Tibial nerve (tissue), 4 donors: ENCODE data around the gene PRKAB2. TPM values are rescaled to one million over a fixed set of nuclear protein-coding genes. Genes with fewer than 3 reads are reported as not detected.

Experiments
- DNase-seq, 2 donors: peaks; one replicate each; pipeline ENCODE4 v3.0.0-alpha.2; 2019; ENCODE audit warnings: low spot score in 2 of 2
- H3K27ac ChIP-seq, 4 donors: fragments of 200-600 bp; sonication (generic) in 3 of 4; one replicate each; pipeline ENCODE4 v1.5.1; 2017 to 2019; ENCODE audit warnings: mild to moderate bottlenecking in 1 of 4
- H3K27me3 ChIP-seq, 2 donors: fragments of 200-600 bp; sonication (generic) in 1 of 2; one replicate each; pipeline versions ENCODE4 v1.5.1 to v1.6.0; 2017 to 2019
- H3K36me3 ChIP-seq, 3 donors: fragments of 200-600 bp; sonication (generic); one replicate each; pipeline ENCODE4 v1.5.1; 2018 to 2019
- H3K4me1 ChIP-seq, 4 donors: fragments of 200-600 bp; sonication (generic) in 3 of 4; one replicate each; pipeline ENCODE4 v1.5.1; 2017 to 2019
- H3K4me3 ChIP-seq, 4 donors: fragments of 200-600 bp; sonication (generic) in 3 of 4; one replicate each; pipeline ENCODE4 v1.5.1; 2017 to 2019; ENCODE audit warnings: mild to moderate bottlenecking in 1 of 4, moderate library complexity in 1 of 4
- H3K9me3 ChIP-seq, 4 donors: fragments of 200-600 bp; sonication (generic) in 3 of 4; one replicate each; pipeline ENCODE4 v1.5.1; 2017 to 2019
- CTCF ChIP-seq, 5 experiments: fragments of 200-600 bp in 3 of 5; fragments of 450-650 bp in 2 of 5; sonication (generic) in 3 of 5; IDR thresholded peaks; one replicate each; pipeline ENCODE4 v1.5.1; 2016 to 2019; ENCODE audit warnings: antibody characterized with exemption in 5 of 5, mild to moderate bottlenecking in 3 of 5, moderate library complexity in 2 of 5
- EP300 ChIP-seq, 2 donors: sonication (generic); formaldehyde crosslinking; IDR thresholded peaks; one replicate each; pipeline ENCODE4 v1.6.1; 2017; ENCODE audit warnings: antibody characterized with exemption in 2 of 2, mild to moderate bottlenecking in 1 of 2
- POLR2A ChIP-seq, 2 donors: fragments of 450-650 bp; IDR thresholded peaks; one replicate each; pipeline ENCODE4 v1.6.1; 2017; ENCODE audit warnings: antibody characterized with exemption in 2 of 2, mild to moderate bottlenecking in 2 of 2, moderate library complexity in 2 of 2
- WGBS, 2 donors: methylation state at CpG; one replicate each; pipeline ENCODE4 v1.1.5; 2018; 5-methylcytosine and 5-hydroxymethylcytosine counted together
- total RNA-seq, 4 donors: library from RNA; depleted of rRNA; stranded (reverse); fragments of >200 nt; gene quantifications; one replicate each; pipeline ENCODE4 v1.1.0, GENCODE V29; 2016

PRKAB2 gene
- total RNA-seq, 4 donors from 2014 or later = 12.6 to 23.4 (median 15.1) TPM

GRCh38 chr1:147209825-147210821 is 37.9 kb upstream of the PRKAB2 start:
- Histone ChIP-seq H3K4me3 (no peak overlapping the region), H3K9me3 (no peaks in the 10 kb centered on the region), H3K4me1 (no peaks in the 10 kb centered on the region), H3K27ac (no peak overlapping the region), H3K27me3 (no peaks in the 10 kb centered on the region), H3K36me3 (peaks cover 0 to 27% (median 0%) of the 10 kb centered on the region in 3 donors)
- TF ChIP-seq POLR2A (IDR thresholded peaks at IDR 0.05) = no peak
- WGBS, 2 donors = 89 to 92% methylated on average over 3 of the region's 3 CpGs
- DNase-seq = no peak

GRCh38 chr1:147208619-147209018 is 36.3 kb upstream of the PRKAB2 start:
- Histone ChIP-seq H3K4me3 (no peak overlapping the region), H3K36me3 (peaks cover 0 to 35% (median 0%) of the 10 kb centered on the region in 3 donors), H3K27ac (no peak overlapping the region), H3K4me1 (no peaks in the 10 kb centered on the region), H3K9me3 (no peaks in the 10 kb centered on the region), H3K27me3 (no peaks in the 10 kb centered on the region)
- DNase-seq = no peak
- WGBS, 2 donors = 94 to 96% methylated on average over 7 of the region's 7 CpGs
- no peak for TF ChIP-seq EP300 (IDR thresholded peaks at IDR 0.05)
- TF ChIP-seq CTCF (IDR thresholded peaks at IDR 0.05) = no peak
- TF ChIP-seq POLR2A (IDR thresholded peaks at IDR 0.05) = no peak

- Histone ChIP-seq H3K4me1 (no peaks in the 10 kb centered on the region), H3K27me3 (no peaks in the 10 kb centered on the region), H3K27ac (no peak overlapping the region), H3K36me3 (peaks cover 0 to 33% (median 0%) of the 10 kb centered on the region in 3 donors), H3K9me3 (no peaks in the 10 kb centered on the region), H3K4me3 (no peak overlapping the region)
- TF ChIP-seq POLR2A (IDR thresholded peaks at IDR 0.05) (no peak), EP300 (IDR thresholded peaks at IDR 0.05) (no peak), CTCF (IDR thresholded peaks at IDR 0.05) (no peak)
- DNase-seq = no peak
- WGBS, 2 donors = 66 to 76% methylated on average over 1 of the region's 1 CpG
Measured at GRCh38 chr1:147207192-147207591, 34.9 kb upstream of the PRKAB2 start.

GRCh38 chr1:147204080-147204479 is 31.8 kb upstream of the PRKAB2 start:
- Histone ChIP-seq H3K9me3 (no peaks in the 10 kb centered on the region), H3K27me3 (no peaks in the 10 kb centered on the region), H3K36me3 (peaks cover 0 to 27% (median 0%) of the 10 kb centered on the region in 3 donors), H3K27ac (no peak overlapping the region), H3K4me3 (no peak overlapping the region), H3K4me1 (no peaks in the 10 kb centered on the region)
- DNase-seq = no peak
- WGBS, 2 donors = 86 to 93% methylated on average over 3 of the region's 3 CpGs
- TF ChIP-seq POLR2A (IDR thresholded peaks at IDR 0.05) (no peak), EP300 (IDR thresholded peaks at IDR 0.05) (no peak), CTCF (IDR thresholded peaks at IDR 0.05) (no peak)

- no peak overlapping the region for H3K27ac ChIP-seq
- TF ChIP-seq EP300 (IDR thresholded peaks at IDR 0.05) (no peak), CTCF (IDR thresholded peaks at IDR 0.05) (no peak), POLR2A (IDR thresholded peaks at IDR 0.05) (no peak)
- H3K9me3 ChIP-seq = no peaks in the 10 kb centered on the region
- WGBS, 2 donors = 62 to 68% methylated on average over 2 of the region's 2 CpGs
- H3K4me1 ChIP-seq = no peaks in the 10 kb centered on the region
- H3K4me3 ChIP-seq = no peak overlapping the region
- DNase-seq = no peak
- H3K36me3 ChIP-seq = peaks cover 0 to 13% (median 0%) of the 10 kb centered on the region in 3 donors
- H3K27me3 ChIP-seq = no peaks in the 10 kb centered on the region
Measured at GRCh38 chr1:147202576-147202975, 30.3 kb upstream of the PRKAB2 start.
